Thyroid gland (tissue), 4 donors: Measurements from ENCODE around the gene DCAF5.

Experiments
- POLR2A ChIP-seq, 2 donors: fragments of 450-650 bp; IDR thresholded peaks; one replicate each; pipeline ENCODE4 v1.6.1; 2017; ENCODE audit warnings: antibody characterized with exemption in 2 of 2, mild to moderate bottlenecking in 2 of 2, moderate library complexity in 1 of 2
- TF ChIP-seq, protein P1 (sequence below), 6 experiments: fragments of 200-600 bp in 3 of 6; fragments of 450-650 bp in 3 of 6; sonication (generic) in 3 of 6; IDR thresholded peaks; one replicate each; pipeline ENCODE4 v1.5.1; 2016 to 2019; ENCODE audit warnings: antibody characterized with exemption in 6 of 6, mild to moderate bottlenecking in 2 of 6, inconsistent platforms in 1 of 6, moderate library complexity in 1 of 6

DNA sequence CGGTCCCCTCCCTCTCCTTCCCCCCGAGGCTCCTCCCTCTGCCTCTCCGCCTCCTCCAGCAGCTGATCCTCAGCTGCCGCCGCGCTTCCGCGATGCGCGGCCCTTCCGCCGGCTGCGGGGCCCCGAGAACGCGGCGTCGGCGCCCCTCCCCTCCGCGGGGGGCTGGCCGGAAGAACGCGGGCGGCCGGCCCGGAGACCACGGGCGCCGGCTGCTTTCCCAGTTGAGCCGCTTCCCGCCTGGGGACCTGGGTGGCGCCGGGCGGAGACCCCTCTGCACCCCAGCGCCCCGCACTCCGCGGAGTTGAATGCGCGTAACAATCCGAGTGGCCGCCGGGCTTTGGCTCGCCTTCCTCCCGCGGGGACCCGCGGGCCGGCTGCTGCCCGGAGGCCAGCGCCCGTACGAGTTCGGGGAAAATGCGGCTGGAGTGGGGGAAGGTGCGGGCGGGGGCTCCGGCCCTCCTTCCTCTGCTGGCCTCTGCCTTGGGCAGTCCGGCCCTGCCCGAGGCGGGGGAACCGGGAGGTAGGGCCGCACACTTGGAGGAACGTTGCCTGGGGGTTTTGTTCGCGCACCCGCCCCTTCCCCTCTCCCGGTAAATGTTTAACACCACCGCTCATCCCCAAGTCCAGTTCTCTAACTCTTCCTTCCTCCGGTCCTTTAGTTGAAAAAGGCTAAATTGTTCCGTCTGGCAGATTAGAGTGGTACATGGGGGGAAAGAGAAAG is 393 bp upstream of the DCAF5 start:
- TF ChIP-seq, protein P1, sequence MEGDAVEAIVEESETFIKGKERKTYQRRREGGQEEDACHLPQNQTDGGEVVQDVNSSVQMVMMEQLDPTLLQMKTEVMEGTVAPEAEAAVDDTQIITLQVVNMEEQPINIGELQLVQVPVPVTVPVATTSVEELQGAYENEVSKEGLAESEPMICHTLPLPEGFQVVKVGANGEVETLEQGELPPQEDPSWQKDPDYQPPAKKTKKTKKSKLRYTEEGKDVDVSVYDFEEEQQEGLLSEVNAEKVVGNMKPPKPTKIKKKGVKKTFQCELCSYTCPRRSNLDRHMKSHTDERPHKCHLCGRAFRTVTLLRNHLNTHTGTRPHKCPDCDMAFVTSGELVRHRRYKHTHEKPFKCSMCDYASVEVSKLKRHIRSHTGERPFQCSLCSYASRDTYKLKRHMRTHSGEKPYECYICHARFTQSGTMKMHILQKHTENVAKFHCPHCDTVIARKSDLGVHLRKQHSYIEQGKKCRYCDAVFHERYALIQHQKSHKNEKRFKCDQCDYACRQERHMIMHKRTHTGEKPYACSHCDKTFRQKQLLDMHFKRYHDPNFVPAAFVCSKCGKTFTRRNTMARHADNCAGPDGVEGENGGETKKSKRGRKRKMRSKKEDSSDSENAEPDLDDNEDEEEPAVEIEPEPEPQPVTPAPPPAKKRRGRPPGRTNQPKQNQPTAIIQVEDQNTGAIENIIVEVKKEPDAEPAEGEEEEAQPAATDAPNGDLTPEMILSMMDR (IDR thresholded peaks at IDR 0.05), result no peak
- peak; percentile 55 to 94 for TF ChIP-seq POLR2A (IDR thresholded peaks at IDR 0.05)
